Measurements from ENCODE around the gene FLOT1.

DNA sequence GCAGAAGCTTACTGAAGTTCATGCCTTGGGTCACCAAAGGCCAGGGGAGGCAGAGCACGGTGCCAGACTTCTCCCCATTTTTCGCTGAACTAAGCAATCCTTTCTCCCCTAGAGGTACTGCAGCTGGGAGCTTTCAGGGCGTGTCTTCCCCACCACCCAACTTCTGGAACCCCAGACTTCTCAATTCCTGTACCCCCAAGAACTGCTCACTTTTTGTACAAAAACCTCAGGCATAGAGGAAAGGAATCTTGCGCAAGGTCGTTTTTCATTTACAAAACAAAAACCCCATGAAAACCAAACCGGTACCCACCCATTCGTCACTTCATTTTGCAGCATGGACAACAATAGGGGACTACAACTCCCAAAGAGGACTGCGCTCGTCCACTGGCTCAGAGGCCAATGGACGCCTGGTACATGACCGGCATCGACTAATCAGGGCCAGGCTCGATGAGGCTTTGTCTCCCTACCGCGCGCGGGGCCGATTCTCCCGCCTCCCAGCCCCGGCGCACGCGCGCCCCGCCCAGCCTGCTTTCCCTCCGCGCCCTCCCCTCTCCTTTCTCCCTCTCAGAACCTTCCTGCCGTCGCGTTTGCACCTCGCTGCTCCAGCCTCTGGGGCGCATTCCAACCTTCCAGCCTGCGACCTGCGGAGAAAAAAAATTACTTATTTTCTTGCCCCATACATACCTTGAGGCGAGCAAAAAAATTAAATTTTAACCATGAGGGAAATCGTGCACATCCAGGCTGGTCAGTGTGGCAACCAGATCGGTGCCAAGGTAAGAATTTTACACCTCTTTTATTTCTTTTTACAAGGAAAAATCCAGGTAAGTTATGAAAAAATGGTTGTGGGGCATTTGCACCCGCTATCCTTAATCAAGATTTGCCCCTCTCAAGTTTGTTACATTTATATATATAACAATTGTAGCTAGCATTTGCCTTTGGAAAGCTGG, 22.4 kb downstream of the FLOT1 start, which contains the start of gene TUBB:
- TF ChIP-seq CTCF (IDR thresholded peaks at IDR 0.05) = peak; percentile 22
- TF ChIP-seq EZH2phosphoT487 (IDR thresholded peaks at IDR 0.05) = no peak
- no peak for TF ChIP-seq EZH2 (IDR thresholded peaks at IDR 0.05)
